IMR-90 (cell line): ENCODE data around the gene RNF141. TPM values are rescaled to one million over a fixed set of nuclear protein-coding genes. Genes with fewer than 3 reads are reported as not detected.
A peak's percentile ranks its signal among the peaks of the same experiment; 100 is the strongest.

ENCODE experiments used
- ATAC-seq: fragments of 200-7000 bp; cut with Tn5 transposase; 2 replicates; pipeline ENCODE4 v1.9.1; 2020; ENCODE audit warnings: low read depth, mild to moderate bottlenecking, moderate library complexity
- BruUV-seq: library from RNA; stranded (reverse); fragments of 400-500 nt; replicated peaks from 2 replicates; lab custom pipeline; 2021; lab: Mats Ljungman, UMichigan
- CTCF ChIA-PET: fragments of 300-600 bp; formaldehyde crosslinking; extraction: SDS; loops from one replicate; lab custom pipeline; 2021; ENCODE audit warnings: antibody characterized with exemption; lab: Yijun Ruan, JAX
- POLR2A ChIA-PET: fragments of 300-600 bp; sonication (Branson Sonifier 250); formaldehyde crosslinking; loops from one replicate; lab custom pipeline; 2022; ENCODE audit warnings: antibody characterized with exemption; ENCODE audit not compliant: unreplicated experiment; lab: Charles Lee
- DNase-seq: peaks from one replicate; pipeline ENCODE4 v3.0.0; 2013
- H2AFZ ChIP-seq: replicated peaks from 2 replicates; pipeline ENCODE3; 2013; ENCODE audit warnings: low read length, mild to moderate bottlenecking; ENCODE audit not compliant: poor library complexity
- H2AK5ac ChIP-seq: 2 replicates; pipeline ENCODE4 v1.6.1; 2013; ENCODE audit warnings: low read depth, low read length, inconsistent platforms
- H2AK9ac ChIP-seq: replicated peaks from 2 replicates; pipeline ENCODE3; 2013; ENCODE audit warnings: mild to moderate bottlenecking, low read depth, low read length, moderate library complexity; ENCODE audit not compliant: poor library complexity
- H2BK120ac ChIP-seq: 2 replicates; pipeline ENCODE4 v1.6.1; 2013; ENCODE audit warnings: low read depth, low read length, inconsistent platforms
- H2BK15ac ChIP-seq: 3 replicates; pipeline ENCODE4 v1.6.1; 2013; ENCODE audit warnings: low read depth, low read length, inconsistent platforms
- H2BK20ac ChIP-seq: 2 replicates; pipeline ENCODE4 v1.6.1; 2013; ENCODE audit warnings: low read depth, mild to moderate bottlenecking, inconsistent platforms, low read length, moderate library complexity
- H2BK5ac ChIP-seq: 2 replicates; pipeline ENCODE4 v1.6.1; 2013; ENCODE audit warnings: mild to moderate bottlenecking, low read depth, low read length, inconsistent platforms; ENCODE audit not compliant: poor library complexity, severe bottlenecking
- H3K14ac ChIP-seq: replicated peaks from 2 replicates; pipeline ENCODE4 v1.6.1; 2013; ENCODE audit warnings: low read depth, low read length, inconsistent platforms
- H3K18ac ChIP-seq: 2 replicates; pipeline ENCODE4 v1.6.1; 2013; ENCODE audit warnings: low read depth, low read length, control low read depth
- H3K23ac ChIP-seq: 2 replicates; pipeline ENCODE4 v1.6.1; 2013; ENCODE audit warnings: low read depth, low read length, inconsistent platforms
- H3K27ac ChIP-seq: 2 replicates; pipeline ENCODE4 v1.5.1; 2013; ENCODE audit warnings: mild to moderate bottlenecking, control low read depth, low read length; ENCODE audit not compliant: insufficient read depth
- H3K27me3 ChIP-seq: 2 replicates; pipeline ENCODE4 v1.6.1; 2013; ENCODE audit warnings: low read length; ENCODE audit not compliant: control insufficient read depth, insufficient read depth
- H3K36me3 ChIP-seq: 2 replicates; pipeline ENCODE4 v1.6.1; 2013; ENCODE audit warnings: low read length, mixed read lengths; ENCODE audit not compliant: control insufficient read depth, insufficient read depth
- H3K4ac ChIP-seq: 2 replicates; pipeline ENCODE4 v1.6.1; 2013; ENCODE audit warnings: low read depth, low read length, inconsistent platforms
- H3K4me1 ChIP-seq: 2 replicates; pipeline ENCODE4 v1.6.1; 2013; ENCODE audit warnings: low read length, mixed read lengths; ENCODE audit not compliant: control insufficient read depth, insufficient read depth
- H3K4me2 ChIP-seq: 2 replicates; pipeline ENCODE4 v1.6.1; 2013; ENCODE audit warnings: low read depth, mild to moderate bottlenecking, control low read depth, low read length, moderate library complexity
- H3K4me3 ChIP-seq: 2 replicates; pipeline ENCODE4 v1.5.1; 2013; ENCODE audit warnings: low read depth, mild to moderate bottlenecking, control low read depth, low read length, moderate library complexity; ENCODE audit not compliant: insufficient read depth
- H3K56ac ChIP-seq: 2 replicates; pipeline ENCODE4 v1.6.1; 2013; ENCODE audit warnings: low read length, inconsistent platforms; ENCODE audit not compliant: insufficient read depth; ENCODE audit errors: extremely low read depth
- H3K79me1 ChIP-seq, 2 experiments: 2 replicates each; pipeline ENCODE4 v1.6.1; 2013; ENCODE audit warnings: low read length in 2 of 2, inconsistent platforms in 1 of 2, low read depth in 1 of 2
- H3K9ac ChIP-seq: 2 replicates; pipeline ENCODE4 v1.6.1; 2013; ENCODE audit warnings: low read depth, low read length, control low read depth
- H3K9me1 ChIP-seq: 2 replicates; pipeline ENCODE4 v1.6.1; 2013; ENCODE audit warnings: low read length, inconsistent platforms; ENCODE audit not compliant: insufficient read depth
- H3K9me3 ChIP-seq: 2 replicates; pipeline ENCODE4 v1.6.1; 2013; ENCODE audit warnings: low read length; ENCODE audit not compliant: control insufficient read depth, insufficient read depth
- H4K20me1 ChIP-seq: 2 replicates; pipeline ENCODE4 v1.6.1; 2013; ENCODE audit warnings: low read length, inconsistent platforms; ENCODE audit not compliant: insufficient read depth
- H4K5ac ChIP-seq: 2 replicates; pipeline ENCODE4 v1.6.1; 2013; ENCODE audit warnings: mild to moderate bottlenecking, low read depth, low read length, control low read depth
- H4K8ac ChIP-seq, 2 experiments: 2 replicates each; pipeline ENCODE4 v1.6.1; 2013; ENCODE audit warnings: low read depth in 2 of 2, low read length in 2 of 2, control low read depth in 1 of 2, inconsistent platforms in 1 of 2
- H4K91ac ChIP-seq: 2 replicates; pipeline ENCODE4 v1.6.1; 2013; ENCODE audit warnings: low read depth, low read length, inconsistent platforms; ENCODE audit not compliant: insufficient read depth
- CHD1 ChIP-seq: IDR thresholded peaks from 2 replicates; pipeline ENCODE4 v1.6.1; 2012; ENCODE audit warnings: low read depth, low read length, improper control_type of control experiment
- ELK1 ChIP-seq: fragments of 150-350 bp; IDR thresholded peaks from 2 replicates; pipeline ENCODE4 v1.6.1; 2016; ENCODE audit warnings: low read depth, mild to moderate bottlenecking, low read length, moderate library complexity, borderline replicate concordance
- POLR2A ChIP-seq: IDR thresholded peaks from 2 replicates; pipeline ENCODE4 v1.6.1; 2012; ENCODE audit warnings: mild to moderate bottlenecking, low read depth, low read length
- RFX5 ChIP-seq: IDR thresholded peaks from 2 replicates; pipeline ENCODE4 v1.8.0; 2012; ENCODE audit warnings: low read depth, mild to moderate bottlenecking, low read length, moderate library complexity
- WGBS, 2 experiments: methylation state at CpG; one replicate each; pipeline versions ENCODE4 v1.1.5 to v1.1.7; 2013; ENCODE audit warnings: missing lambda C conversion rate in 2 of 2; ENCODE audit not compliant: insufficient read length in 1 of 2; ENCODE audit errors: extremely low coverage in 2 of 2; 5-methylcytosine and 5-hydroxymethylcytosine counted together
- dilution Hi-C: fragments of 300-500 bp; cut with HindIII; formaldehyde crosslinking; loops from one replicate; pipeline ENCODE4 v1.14.3; 2018; ENCODE audit warnings: low sequenced_read_pairs; ENCODE audit not compliant: unreplicated experiment
- in situ Hi-C: fragments of 300-500 bp; cut with MboI; formaldehyde crosslinking; loops from 3 replicates; pipeline ENCODE4 v1.14.3; 2019; ENCODE audit warnings: low sequenced_read_pairs, inconsistent platforms, mixed read lengths
- intact Hi-C: fragments of 100-400 bp; cut with micrococcal nuclease; formaldehyde crosslinking; loops from 2 replicates; pipeline ENCODE4 v1.10.0; 2022
- polyA plus RNA-seq, 3 experiments: library from polyadenylated mRNA; depleted of rRNA; stranded (reverse); fragments of >200 nt; gene quantifications; 2 replicates each; pipeline ENCODE4 v1.2.3, GENCODE V29; 2012; ENCODE audit warnings: low replicate concordance in 1 of 3
- total RNA-seq: library from RNA; depleted of rRNA; stranded (reverse); fragments of >200 nt; gene quantifications from 2 replicates; pipeline ENCODE4 v1.2.3, GENCODE V29; 2012

Gene RNF141
- total and polyA plus RNA-seq, 2 of the 4 experiments (the other 2 are of a cell fraction): 13.8 to 18.6 TPM

GRCh38 chr11:10486161-10486840 is 54.7 kb downstream of the RNF141 start (continued):
- TF ChIP-seq POLR2A: no peak

- H2AK5ac ChIP-seq: peak overlapping the region; percentile 28; the same call in 1 of the 2 replicates
- peaks cover 15% of the 10 kb centered on the region for H3K9me1 ChIP-seq
- no peaks in the 10 kb centered on the region for H3K9me3 ChIP-seq
- dilution Hi-C loops: no loop called here
- H2AFZ ChIP-seq: no peak overlapping the region
- H2BK20ac ChIP-seq: no peak overlapping the region
- POLR2A ChIA-PET: no interaction called here
- H4K20me1 ChIP-seq: peaks cover 9% of the 10 kb centered on the region
- no peak overlapping the region for H2BK120ac ChIP-seq
- no peak overlapping the region for H2BK15ac ChIP-seq
- no peak overlapping the region for H3K23ac ChIP-seq
- CTCF ChIA-PET: no interaction called here
- ATAC-seq: no peak
- no peak overlapping the region for H3K14ac ChIP-seq
- H3K18ac ChIP-seq: no peak overlapping the region
- H3K9ac ChIP-seq: no peak overlapping the region
- H3K79me1 ChIP-seq: peaks cover 7 to 50% of the 10 kb centered on the region in 2 experiments; a peak in 3 of 4 replicates
- no peak overlapping the region for H3K27ac ChIP-seq
- BruUV-seq: no TSS peak
- peaks cover 38% of the 10 kb centered on the region for H3K36me3 ChIP-seq
- no peak overlapping the region for H3K4me3 ChIP-seq
- H3K4me1 ChIP-seq: peaks cover 18% of the 10 kb centered on the region
- 0% methylated on average over 1 of the region's 2 CpGs; no CpG with 5 or more reads in 1 of the 2 experiments for WGBS, 2 experiments
- H3K27me3 ChIP-seq: no peaks in the 10 kb centered on the region
- in situ Hi-C loops: no loop called here
- no peak overlapping the region for H3K4ac ChIP-seq
- TF ChIP-seq RFX5: no peak
- TF ChIP-seq ELK1: no peak
- TF ChIP-seq CHD1: no peak
- DNase-seq: no peak
- no peak overlapping the region for H4K5ac ChIP-seq
- H3K4me2 ChIP-seq: no peak overlapping the region
- H3K56ac ChIP-seq: no peak overlapping the region
- H4K8ac ChIP-seq: no peak overlapping the region
- intact Hi-C loops: no loop called here
- no peak overlapping the region for H2BK5ac ChIP-seq
- no peak overlapping the region for H2AK9ac ChIP-seq
- no peak overlapping the region; the same call in 1 of the 2 replicates for H4K91ac ChIP-seq
Observed at GRCh38 chr11:10485646-10486045, 55.3 kb downstream of the RNF141 start.
